ENCODE measurements around the gene SNHG17.
"Not testable (repeated sequence)": the region's sequence is repeated elsewhere in the genome, so short reads cannot be mapped to it uniquely, and the experiment has no call there.

SNHG17 gene

DNA sequence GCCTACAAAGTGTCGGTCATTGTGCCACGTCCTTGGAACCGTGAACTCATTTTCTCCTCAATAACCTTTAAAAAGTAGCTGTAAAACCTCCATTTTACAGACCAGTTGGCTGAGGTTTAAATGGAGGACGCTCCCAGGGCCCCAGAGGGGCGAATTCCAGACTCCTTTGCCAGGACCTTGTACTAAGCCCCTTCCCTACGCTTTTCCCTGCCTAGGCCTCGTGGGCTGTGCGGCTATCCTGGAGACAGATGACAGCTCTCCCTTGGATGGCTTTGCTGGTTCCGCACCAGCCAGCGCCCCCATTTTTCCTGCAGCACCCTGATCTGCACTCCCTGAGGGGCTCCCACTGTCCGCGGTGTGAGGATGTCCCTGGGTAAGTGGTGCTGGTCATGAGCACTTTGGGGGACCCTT is 12.1 kb upstream of the SNHG17 start:
- DNase-seq = no peak

DNA sequence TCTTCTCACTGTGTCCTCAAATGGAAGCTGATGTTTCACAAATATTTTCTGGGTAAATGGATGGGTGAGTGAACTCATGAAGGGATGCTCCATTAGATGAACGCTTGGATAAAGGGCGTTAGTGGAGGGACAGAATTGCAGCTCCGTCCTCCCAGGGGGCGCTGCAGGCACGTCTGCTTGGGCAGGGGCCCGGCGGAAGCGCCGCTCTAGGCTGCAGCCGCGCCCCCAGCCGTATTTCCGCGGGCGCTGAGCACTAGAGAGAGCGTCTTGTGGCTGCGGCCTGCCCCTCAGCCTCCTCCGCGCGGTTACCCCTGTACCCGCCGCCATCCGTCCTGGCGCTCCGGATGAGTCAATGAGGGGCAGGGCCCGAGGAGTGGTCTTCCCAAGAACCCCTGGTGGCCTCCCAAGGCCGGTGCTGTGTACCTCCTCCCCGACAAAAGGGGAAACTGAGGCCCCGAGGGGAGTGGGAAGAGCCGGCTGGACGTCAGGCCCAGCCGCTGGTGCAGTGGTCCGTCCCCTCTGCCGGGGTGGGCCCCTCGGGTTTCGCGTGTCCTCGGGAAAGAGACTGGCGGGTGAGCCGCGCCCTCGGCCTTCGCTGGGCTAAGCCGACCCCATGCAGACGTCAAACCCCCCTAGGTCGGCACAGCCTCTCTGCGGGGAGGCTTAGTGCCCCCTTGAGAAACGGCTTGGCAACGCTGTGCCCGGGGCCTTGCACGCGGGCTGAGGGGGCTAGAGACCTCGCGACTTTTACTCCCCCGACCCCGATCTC is 11.5 kb upstream of the SNHG17 start:
- DNase-seq = peak; percentile 68 to 96

DNA sequence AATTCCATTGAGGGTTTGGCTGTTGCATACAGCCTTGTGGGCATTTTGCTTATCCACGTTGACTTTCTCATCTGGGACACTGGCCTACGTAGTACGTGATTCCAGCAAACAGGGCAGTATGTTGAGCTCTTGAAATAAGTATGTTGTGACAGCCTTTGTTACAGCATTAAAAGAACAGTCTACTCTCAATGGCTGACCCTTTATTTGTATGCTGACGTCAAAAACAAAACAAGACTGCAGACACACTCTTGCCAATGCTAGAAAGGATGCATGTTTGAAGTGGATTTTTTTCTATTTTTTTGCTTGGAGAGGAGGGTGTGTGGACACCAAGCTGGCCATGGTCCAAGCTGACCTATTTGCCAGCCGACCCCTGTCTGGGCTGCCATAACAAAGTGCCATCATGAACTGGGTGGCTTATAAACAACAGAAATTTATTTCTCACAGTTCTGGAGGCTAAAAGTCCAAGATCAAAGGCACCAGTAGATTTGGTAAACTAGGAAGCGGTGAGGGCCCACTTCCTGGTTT is 10.8 kb upstream of the SNHG17 start:
- DNase-seq = no peak

DNA sequence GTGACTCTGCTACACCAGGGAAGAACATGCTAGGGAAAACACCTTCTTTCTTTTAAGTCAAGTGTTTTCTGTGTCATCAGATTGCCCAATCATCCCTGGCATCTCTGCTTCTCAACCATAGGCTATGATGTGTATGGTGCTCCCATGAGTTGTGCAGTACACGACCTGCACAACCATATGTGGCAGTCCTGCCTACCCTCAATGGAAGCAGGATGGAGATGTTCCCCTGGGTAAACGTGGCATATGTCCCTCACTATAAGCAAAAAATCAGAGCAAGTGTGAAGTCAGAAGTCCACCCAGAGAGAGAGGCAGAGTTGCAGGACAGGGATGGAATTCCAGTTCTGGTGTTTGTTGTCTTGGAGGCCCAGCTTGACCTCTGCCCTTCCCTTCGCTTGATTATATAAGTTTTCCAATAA is 10.3 kb upstream of the SNHG17 start:
- no peak for DNase-seq

DNA sequence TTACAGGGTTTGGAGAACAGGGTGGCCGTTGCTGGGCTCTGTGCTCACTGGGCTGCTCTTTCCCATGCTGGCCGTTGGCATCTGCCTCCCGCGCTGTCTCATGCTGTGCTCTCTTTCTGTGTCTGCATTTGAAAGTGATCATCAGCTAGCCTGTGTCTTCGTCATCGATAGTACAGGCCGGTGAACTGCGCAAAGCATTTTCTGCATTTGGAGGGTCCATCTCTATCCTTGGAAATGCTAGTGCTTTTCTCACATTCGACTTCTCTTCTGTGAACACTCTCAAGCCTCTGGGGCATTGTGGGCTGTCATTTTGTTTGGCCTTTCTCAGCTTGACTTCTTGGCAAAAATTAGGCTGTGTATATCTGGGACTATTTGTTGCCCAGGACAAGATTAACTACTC is 6.8 kb upstream of the SNHG17 start:
- DNase-seq = no peak

DNA sequence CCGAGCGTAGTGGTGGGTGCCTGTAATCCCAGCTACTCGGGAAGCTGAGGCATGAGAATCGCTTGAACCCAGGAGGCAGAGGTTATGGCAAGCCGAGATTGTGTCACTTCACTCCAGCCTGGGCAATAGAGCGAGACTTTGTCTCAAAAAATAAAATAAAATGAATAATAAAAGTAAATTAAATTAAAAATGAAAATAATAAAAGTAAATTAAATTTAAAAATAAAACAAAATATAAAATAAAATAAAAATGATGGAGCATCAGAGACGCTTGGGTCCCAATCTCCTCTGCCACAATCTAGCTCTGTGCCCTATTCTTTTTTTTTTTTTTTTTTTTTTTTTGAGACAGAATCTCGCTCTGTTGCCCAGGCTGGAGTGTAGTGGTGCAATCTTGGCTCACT is 6.0 kb upstream of the SNHG17 start:
- not testable (repeated sequence) for DNase-seq

DNA sequence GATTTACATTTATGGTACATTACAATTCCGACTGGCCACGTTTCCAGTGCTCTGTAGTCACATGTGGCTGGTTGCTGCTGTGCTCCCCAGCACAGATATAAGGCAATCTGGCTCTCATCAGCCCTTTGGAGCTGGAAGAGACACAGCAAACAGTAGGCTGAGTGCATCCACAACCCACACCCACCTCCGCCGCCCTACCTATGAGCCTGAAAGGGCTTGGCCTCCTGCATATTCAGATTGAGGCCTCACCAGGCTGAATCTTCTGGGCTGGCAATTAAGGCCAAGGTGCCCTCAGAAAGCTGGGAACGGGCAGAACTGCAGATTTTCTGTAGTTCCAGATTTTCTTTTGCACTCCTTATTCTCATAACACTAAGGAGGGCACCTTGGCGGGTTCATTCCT is 2.7 kb upstream of the SNHG17 start:
- DNase-seq = no peak

DNA sequence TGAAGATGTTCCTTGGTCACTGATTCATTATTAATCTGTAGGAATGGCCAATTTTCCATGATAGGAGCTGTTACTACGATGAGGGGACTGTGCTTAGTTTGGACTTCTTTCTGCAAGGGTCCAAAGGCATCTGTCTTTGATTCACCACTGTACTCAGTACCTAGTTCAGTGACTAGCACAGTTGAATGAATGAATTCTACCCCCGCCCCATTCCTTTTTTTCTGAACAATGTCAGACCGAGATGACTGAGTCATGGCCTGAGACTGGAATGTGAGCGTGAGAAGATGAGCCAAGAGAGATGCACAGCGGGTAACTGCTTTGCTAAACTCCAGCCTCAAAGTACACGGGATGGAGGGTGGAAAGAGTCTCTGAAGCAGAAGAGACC is 419 bp upstream of the SNHG17 start:
- DNase-seq = no peak

DNA sequence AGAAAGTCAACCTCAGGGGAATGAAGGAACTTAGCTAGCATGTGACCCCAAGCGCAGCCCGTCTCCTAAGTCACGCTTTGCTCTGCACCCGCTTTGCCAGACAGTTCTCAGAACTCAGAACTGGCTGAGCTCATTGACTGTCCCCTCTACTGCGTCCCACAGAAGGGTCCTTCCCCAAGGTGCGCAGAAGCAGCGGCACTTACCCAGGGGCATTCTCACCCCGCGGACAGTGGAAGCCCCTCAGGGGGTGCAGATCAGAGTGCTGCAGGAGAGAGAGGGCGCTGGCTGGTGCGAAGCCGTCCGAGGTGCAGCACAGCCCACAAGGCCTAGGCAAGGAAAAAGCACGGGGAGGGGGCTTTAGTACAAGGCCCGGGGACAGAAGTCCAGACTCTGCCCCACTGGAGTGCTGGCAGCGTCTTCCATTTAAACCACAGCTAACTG is 807 bp downstream of the SNHG17 start:
- DNase-seq = peak in 1 of 2 experiments; percentile 50

DNA sequence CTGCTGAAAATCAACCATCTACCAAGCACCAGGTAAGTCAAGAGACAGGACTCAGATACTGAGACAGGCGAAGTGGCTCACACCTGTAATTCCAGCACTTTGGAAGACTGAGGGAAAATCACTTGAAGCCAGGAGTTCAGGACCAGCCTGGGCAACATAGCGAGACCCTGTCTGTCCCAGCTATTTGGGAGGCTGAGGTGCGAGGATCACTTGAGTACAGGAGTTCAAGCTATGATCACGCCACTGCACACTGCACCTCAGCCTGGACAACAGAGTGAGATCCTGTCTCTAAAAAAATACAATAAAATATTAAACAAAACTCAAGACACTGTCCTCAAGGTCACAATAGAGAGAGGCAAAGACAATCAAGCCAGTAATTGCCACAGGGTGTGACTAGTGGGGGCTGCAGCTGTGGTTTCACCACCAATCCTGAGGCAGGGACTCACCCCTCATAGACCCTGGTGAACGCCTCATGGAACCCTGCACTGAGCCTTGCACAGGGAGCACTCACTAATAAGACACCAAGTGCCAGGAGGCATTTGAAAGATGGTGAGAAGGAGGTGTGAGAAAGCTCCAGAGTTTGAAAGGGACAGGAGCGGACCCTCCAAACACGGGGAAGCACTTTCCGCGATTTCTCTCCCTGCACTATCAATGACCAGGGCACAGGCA is 1.7 kb downstream of the SNHG17 start:
- no peak for DNase-seq

DNA sequence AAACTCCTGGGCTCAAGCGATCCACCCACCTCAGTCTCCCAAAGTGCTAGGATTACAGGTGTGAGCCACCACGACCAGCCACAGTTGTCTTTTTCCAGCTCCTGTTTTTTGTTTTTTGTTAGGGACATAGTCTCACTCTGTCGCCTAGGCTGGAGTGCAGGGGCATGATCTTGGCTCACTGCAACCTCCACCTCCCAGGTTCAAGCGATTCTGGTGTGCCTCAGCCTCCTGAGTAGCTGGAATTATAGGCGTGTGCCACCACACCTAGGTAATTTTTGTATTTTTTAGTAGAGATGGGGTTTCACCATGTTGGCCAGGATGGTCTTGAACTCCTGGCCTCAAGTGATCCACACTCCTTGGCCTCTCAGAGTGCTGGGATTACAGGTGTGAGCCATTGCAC is 2.3 kb downstream of the SNHG17 start:
- DNase-seq = not testable (repeated sequence)

DNA sequence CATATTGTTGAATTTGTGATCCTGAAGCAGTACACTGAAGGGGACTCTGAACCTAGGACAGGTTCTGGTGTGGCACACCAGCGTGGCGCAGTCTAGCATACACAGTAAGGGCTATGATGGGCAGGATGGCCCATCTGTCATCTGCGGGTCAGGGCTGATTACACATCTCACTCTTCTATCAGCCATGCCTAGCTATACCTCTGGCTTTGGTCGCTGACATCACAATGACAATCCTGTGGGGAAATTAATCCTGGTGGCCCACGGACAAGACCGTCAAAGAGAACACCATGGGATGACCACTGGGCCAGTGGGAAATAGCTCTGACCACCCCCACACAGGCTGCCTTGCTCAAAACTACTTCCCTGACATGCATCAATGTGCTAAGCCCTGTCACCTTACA is 2.8 kb downstream of the SNHG17 start:
- DNase-seq = no peak

DNA sequence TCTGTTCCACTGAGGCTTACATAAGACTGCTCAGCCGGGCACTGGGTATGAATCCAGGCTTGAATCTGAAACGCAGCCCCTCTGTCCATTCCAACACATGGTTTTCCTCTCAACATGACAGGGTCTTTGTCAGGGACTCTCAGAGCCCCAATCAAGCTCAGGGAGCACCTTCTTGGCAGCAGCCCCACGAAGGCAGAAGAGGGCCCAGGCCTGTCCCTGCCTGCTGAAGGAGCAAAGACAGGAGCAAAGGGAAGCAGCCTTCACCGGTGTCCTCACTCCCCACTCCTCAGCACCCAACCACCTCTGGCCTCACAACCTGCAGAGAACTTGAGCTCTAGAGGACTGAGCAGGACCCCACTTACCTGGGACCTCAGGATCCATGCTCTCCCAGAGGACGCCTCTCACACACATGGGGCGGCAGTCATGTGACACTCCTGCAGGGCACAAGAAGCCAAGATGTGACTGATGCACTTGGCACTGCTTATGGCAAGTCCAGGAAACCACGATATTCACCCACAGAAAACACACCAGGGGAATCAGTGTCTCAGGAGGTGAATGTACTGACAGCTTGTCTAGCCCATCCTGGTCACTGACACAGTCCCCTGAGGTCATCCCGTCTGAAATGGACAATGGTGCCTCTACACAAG is 4.3 kb downstream of the SNHG17 start:
- DNase-seq = no peak

DNA sequence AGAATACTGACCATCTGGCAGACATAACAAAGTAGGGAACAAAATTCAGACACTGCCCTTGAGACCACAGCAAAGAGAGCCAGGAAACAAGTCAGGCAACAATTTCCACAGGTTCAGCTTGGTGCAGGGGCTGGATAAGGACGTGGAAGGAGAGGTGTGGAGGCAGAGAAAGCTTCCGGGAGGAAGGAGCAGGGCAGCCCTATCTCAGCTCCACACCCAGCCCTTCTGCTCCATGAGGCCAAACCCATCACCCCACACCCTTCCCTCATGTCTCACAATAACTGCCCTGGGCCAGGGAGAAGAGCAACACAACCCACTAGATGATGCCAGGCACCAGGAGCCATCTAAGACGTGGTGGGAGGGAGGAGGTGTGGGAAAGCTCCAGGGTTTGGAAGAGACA is 5.8 kb downstream of the SNHG17 start:
- no peak for DNase-seq

DNA sequence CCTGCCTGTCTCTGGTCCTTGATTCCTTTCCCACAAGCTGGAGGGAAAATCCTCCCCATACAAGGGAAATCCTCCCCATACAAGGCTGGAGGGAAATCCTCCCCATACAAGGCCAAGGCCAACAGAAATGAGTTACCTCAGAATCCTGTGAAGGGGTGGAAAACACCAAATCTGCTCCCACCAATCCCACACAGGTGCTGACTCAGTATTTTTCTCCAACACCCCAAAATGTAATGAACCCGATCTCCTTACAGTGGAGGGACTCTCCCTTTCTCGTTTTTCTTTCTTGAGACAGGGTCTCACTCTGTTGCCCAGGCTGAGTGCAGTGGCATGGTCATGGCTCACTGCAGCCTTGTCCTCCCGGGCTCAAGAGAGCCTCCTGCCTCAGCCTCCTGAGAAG is 6.3 kb downstream of the SNHG17 start:
- no peak for DNase-seq

DNA sequence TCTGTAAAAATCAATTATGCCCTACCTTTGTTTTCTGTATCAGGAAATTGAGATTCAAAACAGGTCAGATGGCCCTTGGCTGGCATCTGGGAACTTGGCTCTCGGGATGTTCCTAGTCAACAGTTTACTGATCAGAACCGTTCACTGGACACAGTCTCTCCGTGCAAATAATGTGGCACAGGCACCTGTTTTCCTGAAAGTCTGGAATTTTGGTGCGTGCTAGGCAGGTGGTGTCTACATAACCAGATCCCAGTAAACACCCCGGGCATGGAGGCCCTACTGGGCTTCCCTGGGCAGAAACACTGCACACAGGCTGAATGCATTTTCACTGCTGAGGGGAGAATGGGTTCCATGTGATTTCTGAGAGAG is 7.5 kb downstream of the SNHG17 start:
- DNase-seq = no peak

DNA sequence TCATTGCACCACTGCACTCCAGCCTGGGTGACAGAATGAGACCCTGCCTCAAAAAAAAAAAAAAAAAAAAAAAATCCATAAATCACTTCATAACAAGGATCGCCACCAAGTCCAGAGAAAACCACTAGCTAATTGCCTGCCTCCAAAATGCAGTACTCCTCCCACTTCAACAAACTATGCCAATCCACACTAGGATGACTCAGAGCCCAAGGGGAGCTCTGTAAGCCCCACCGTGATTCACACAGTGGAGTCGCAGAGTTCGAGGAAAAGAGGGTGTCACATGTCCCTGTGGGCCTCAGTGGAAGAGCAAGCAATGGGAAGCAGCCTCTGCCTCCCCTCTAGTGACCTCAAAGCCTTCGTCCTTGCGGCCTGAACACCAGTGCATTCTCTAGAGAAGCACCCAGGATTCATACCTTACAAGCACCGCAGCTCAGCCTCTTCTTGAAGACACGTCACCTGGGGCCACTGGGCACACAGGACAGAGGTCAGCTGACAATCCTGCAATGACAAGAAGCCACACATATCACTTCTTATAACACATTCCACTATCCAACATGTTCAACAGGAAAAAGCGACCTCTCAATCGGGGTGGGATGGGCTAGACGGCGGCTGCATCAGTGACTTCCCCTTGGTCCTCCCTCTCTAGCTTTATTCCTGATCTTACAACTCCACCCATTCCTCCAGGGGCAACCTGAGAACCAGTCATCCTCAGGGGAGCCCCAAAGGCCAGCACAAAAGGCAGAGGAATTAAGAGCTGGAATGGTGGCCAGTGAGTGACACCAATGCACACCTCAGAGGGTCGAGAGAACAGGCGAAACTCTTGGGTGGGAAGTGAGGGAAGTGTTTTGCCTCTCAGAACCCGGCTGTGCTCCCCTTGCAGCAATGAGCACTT is 8.9 kb downstream of the SNHG17 start:
- no peak for DNase-seq

DNA sequence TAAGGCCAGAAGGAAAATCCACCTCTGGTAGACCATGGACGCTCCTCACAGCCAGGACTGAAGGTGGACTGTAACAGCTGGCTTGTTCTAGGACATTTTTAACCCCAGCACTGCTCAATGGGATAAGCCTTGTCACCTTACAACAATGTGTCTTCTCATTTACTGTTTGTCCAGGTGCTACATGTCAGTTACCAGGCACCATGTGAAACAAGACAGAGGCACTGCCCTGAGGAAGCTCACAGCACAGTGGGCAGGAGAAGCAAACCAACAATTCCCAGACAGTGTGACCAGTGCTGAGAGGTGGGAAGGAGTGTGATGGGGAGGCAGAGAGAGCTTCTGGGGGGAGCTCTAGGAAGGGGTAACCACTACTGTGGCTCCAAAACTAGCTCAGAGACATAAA is 10.7 kb downstream of the SNHG17 start:
- no peak for DNase-seq

DNA sequence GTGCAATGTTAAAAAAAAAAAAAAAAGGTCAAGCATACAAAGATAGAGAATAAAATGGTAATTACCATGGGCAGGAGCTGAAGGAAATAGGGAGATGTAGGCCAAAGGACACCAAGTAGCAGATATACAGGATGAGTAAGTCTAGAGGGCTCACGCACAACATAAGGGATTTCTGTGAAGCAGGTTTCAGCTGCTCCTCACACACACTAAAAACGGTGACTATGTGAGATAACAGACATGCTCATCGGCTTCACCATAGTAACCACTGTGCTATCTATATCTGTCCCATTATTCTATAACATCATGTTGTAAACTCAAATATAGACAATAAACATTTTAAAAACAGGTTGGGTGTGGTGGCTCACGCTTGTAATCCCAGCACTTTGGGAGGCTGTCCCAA is 11.6 kb downstream of the SNHG17 start:
- no peak for DNase-seq

DNA sequence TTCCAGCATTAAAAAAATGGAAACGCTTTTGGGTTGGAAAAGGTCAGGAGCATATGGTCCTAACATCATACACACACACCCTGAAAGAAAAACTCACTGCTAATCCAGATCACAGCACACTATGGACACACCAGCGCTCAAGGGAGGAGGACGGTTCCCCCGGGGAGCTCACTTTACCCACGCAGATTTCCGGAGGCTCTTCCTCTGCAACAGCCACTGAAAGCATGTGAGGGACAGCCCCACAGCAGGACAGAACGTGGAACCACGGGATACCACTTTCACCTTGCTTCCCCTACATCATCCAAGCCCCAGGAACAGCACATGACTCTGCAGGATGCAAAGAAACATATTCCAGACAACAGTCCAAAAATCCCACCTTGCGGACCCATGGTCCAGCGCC is 13.2 kb downstream of the SNHG17 start:
- DNase-seq = no peak

DNA sequence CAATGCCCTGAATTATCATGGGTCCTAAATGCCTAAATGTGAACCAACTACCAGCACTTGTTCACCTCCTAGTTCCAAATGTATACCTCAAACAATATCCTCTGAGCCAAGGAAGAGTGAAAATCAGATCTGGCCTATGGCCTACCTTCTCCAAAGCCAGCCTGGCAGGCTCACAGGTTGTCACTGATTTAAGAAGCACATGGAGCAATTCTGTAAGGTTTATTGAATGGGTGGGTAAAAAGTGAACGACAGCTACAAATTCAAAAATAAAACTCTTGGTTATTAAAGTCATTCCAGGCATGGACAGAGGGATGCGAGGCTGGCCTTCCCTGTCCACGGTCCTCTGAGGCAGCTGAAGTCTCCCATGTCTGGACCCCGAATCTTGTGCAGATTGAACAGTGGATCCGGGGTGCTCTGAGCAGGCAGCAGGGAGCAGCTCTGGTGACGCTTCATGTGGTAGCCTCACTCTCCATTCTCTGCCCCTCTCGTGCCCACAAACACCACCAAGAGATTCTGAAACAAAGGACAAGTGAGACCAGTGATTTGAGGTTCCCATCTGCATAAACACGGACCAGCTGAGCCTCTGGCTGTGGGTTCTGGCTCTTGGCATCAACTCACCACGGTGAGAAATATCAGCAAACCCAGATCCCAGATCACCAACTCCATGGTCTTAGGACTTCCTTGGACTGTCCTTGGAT is 14.6 kb downstream of the SNHG17 start:
- no peak for DNase-seq

DNA sequence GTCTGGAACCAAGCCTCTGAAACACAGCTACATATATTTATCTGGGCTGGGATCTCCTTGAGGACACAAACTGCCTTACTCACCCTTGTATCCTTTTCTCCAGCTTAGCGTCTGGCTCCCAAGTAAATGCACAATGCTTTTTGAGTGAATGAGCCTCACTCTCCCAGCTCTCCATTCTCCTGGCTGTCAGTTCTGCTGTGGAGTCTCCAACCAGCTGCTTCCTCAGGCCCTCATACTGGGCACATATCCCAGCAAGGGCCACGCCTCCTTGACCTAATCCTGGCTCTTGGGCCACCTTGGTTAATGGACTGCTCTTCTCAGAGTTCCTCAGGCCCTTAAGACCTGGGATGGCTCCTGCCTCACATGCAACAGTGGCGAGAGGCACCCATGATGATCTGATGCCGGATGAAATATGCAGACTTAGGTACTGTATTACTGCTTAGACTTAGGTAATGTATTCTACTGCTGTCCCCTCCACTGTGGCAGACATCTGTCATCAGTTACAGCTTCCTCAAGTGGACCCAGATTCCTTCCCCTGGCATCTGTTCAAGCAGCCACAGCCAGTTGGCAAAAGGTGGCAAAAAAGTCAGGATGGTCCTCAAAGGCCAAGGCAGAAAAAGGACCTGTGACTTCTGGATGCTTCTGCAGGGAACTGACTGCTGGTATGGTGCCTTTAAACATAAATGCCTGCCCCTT is 16.5 kb downstream of the SNHG17 start:
- no peak for DNase-seq

Data from NCI-H526 (cell line).